NCI-H1105 (cell line): Measurements from ENCODE around the gene SH2B2.
"Not testable (repeated sequence)": the region's sequence is repeated elsewhere in the genome, so short reads cannot be mapped to it uniquely, and the experiment has no call there.

Experiments
- DNase-seq: peaks from one replicate; lab custom pipeline; 2025; lab: John Stamatoyannopoulos, UW

SH2B2 gene

DNA sequence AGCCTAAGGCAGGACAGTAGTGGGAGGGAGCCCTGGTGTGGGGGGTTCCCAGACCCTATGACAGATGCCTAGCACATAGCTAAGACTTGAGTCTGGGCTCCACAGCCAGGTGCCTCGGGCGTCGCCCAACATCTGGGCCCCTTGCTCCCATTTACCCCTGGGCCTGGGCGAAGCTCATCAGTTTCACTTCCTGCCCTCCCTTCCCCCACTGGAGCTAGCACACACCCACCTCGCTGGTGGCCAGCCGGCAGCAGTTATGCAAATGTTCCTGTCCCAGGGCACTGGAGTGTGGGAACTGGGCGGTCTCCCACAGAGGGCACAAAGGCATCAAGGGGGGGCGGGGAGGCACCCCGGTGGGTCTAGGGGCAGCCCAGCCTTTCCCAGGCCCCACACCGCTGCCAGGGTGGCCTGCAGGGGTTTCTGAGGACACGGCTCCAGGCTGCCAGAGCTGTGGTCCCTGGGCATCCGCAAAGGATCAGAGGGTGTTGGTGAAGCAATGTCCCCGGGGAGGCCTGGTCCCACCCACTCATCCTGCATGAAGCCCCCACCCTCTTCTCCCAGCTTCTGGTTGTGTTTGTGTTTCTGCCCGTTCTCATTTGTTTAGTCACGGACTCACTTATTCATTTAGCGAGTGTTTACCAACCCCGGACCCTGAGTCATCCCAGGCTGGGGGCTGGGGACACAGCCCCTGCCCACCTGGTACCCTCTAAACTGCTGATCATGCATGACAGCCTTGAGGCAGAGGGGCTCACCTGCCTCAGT is 20.4 kb downstream of the SH2B2 start:
- DNase-seq: no peak

DNA sequence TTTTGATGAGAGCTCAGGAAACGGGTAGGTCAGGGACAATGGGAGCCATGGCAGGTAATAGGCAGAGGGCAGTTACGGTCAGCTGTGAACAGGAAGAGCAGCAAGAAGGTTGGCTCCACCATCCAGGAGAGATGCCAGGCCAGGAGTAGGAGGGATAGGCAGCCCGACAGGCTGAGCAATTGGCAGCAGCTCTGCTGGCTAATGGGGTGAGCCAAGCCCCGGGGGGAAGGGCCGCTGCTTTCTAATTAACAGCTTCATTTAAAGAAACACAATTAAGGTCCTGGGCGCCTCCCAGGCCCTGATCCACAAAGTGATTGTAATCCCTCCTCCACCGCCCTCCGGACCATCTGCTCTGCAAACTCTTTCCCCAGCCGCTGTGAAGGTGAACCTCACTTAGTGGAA is 23.7 kb downstream of the SH2B2 start:
- DNase-seq: no peak

DNA sequence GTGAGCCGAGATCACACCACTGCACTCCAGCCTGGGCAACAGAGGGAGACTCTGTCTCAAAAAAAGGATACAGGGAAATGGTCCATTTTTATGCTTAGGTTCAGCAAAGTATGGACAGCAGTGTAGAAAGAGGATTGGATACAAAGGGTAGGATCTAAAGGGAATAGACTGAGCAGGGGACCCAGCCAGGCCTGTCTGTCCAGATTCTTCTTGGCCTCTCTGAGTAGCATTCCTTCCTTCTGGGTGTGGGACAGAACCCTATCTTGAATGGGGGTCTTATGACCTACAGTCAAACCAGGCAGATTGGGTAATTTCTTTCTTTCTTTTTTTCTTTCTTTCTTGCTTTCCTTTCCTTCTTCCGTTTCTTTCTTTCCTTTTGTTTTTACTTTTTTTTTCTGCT is 25.6 kb downstream of the SH2B2 start:
- DNase-seq: no peak

DNA sequence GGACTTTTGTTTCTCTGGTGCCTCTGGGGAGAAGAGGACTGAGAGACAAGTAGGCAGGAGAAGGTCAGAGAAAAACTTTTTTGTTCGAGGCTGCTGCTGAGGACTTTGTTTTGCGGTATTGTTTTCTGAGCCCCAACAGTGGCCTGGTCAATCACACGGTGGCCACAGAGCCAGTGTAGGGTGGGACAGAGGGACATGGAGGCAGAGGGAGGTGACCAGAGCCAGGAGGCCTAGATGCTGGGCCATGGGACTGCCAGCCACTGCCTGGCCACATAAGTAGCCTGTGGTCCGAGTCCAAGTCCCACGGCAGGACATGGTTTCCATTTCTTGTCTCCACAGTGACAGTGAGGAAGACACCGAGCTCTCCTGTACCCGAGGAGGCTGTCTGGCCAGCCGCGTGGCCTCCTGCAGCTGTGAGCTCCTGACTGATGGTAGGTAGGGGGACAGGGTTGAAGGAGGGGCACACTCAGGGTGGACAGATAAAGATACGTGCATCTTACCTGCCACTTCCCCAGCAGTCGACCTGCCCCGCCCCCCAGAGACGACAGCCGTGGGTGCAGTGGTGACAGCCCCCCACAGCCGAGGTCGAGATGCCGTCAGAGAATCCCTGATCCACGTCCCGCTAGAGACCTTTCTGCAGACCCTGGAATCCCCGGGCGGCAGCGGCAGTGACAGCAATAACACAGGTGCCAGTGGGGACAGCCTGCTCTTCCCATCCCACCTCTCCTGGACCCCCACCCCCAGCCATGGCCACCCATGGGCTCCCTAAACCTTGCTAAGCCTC is 27.5 kb downstream of the SH2B2 start:
- DNase-seq: no peak

DNA sequence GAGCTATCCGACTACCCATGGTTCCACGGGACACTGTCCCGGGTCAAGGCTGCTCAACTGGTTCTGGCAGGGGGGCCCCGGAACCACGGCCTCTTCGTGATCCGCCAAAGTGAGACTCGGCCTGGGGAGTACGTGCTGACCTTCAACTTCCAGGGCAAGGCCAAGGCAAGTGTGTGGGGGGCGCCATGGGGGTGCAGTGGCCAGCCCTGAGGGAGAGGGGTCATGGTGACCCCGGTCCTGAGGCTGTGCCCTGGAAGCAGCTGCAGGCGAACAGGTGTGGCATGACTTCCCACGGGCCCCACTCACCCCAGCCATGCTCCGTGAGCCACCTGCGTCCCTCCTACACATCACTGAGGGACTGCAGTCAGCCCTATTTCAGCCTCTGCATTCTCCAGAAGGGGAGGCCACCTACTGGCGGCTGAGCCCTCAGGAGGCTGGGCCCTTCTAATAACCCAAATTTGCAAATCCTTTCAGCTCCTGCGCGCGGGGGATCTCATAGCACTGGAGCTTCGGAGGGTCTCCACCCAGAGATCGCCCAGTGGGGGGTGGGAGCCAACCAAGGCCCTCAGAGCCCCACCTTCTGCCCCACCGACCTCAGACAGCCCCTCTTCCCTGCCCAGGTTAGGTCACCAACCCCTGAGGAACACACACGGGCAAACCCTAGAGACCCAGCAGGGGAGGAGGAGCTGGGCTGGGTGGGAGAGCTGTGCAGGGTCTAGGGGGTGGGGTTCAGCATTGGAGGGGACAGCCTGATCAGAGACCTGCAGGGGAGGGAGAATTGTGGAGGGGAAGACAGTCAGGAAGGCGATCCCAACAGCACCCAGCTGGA is 30.8 kb downstream of the SH2B2 start:
- no peak for DNase-seq

DNA sequence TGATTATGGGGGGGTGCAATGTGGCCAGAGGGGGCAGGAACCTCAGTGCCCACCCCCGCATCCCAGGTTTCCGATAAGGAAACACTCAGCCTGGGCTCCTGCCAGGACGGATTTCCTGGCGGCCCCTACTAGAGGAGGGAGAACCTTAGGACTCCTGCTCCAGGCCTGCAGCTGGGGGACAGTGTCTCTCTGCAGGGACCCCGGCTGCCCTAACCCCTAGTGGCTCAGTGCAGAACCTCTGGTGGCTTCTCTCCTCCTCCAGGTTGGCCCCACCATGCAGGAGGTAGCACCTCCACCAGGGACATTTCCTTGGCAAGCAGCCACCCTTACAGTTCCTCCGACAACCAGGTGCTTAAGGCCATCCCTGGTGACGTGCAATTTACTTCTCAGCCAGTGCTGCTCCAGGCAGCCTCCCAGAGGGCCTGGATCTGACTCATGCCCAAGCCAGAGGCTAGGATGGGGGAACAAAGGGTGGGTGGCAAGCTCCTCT is 31.9 kb downstream of the SH2B2 start:
- no peak for DNase-seq

DNA sequence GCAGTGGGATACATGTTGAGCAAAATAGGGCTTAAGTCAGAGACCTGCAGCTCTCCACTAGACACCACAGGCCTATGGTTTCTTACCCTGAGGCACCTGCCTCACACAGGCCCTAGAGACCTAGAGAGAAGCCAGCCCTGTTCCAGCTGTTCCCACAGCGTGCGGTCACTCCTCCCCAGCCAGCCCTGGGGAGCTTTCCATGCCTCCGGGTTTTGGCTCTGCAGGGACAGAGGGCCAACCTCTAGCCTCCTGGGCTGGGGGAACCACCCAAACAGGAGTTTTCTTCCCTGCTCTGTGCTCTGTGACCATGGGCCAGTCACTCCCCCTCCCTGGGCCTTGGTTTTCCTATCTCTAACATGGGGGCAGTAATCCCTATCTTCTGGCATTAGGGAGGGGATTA is 33.0 kb downstream of the SH2B2 start:
- no peak for DNase-seq

DNA sequence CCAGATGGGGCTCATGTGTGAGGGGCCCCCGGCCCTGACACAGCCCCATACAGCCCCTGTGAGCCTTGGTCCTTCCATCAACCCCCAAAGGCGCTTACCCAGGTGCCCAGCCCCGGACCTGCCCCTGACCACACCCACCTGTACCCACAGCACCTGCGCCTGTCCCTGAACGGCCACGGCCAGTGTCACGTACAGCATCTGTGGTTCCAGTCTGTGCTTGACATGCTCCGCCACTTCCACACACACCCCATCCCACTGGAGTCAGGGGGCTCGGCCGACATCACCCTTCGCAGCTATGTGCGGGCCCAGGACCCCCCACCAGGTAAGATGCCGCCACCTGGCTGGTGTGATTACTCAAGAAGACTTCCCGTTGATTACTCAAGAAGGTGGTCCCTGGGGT is 33.5 kb downstream of the SH2B2 start:
- DNase-seq: no peak

DNA sequence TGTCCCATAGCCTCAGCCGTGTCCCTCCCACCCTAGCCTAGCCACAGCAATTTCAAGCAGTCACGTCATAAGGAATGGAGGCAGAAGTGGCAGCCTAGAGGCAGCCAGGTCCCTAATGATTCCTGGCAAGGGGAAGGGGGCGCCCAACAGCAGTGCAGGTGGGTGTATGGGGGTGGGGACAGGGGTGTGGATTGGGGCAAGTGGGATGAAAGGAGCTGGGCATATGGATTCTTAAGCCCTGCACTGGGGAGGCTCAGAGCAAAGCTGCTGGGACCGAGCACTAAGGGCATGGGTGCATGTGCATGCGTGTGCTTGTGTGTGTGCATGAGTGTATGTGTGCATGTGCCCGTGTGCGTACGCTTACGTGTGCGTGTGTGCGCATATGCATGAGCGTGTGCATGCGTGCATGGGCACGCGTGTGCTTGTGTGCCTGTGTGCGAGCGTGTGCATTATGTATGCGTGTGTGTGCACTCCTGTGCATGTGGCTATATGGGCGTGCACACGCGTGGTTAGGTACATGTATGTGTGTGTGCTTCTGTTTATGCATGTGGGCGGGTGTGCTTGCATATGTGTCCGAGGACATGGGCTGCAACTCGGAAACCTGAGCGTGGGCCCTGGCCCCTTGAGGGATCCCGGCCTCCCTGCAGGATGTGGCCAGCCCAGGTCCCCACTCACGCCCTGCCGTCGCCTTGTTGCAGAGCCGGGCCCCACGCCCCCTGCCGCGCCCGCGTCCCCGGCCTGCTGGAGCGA is 34.1 kb downstream of the SH2B2 start:
- DNase-seq: no peak

DNA sequence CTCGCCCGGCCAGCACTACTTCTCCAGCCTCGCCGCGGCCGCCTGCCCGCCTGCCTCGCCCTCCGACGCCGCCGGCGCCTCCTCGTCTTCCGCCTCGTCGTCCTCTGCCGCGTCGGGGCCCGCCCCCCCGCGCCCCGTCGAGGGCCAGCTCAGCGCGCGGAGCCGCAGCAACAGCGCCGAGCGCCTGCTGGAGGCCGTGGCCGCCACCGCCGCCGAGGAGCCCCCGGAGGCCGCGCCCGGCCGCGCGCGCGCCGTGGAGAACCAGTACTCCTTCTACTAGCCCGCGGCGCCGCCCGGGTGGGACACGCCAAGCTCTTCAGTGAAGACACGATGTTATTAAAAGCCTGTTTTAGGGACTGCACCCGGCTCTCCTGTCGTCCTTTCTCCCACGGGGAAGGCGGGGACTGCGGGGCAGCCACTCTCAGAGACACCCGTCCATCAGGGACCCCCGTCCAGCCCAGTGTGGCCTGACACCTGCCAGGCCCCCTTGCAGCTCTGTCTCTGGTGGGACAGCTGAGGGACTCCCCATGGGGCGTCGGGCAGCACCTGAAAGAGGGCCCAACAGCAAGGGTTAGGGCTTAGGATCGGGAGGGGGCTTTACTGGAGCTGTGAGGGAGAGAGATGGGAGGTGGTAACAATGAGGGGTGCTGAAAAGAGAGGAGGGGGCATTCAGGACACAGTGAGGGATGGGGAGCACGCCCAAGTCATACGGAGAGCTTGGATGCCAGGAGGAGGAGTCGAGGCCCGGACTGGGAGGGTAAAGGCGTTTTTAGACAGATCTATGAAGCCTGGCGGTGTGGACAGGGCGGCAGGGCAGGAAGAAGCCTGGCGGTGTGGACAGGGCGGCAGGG is 34.9 kb downstream of the SH2B2 start:
- no peak for DNase-seq

DNA sequence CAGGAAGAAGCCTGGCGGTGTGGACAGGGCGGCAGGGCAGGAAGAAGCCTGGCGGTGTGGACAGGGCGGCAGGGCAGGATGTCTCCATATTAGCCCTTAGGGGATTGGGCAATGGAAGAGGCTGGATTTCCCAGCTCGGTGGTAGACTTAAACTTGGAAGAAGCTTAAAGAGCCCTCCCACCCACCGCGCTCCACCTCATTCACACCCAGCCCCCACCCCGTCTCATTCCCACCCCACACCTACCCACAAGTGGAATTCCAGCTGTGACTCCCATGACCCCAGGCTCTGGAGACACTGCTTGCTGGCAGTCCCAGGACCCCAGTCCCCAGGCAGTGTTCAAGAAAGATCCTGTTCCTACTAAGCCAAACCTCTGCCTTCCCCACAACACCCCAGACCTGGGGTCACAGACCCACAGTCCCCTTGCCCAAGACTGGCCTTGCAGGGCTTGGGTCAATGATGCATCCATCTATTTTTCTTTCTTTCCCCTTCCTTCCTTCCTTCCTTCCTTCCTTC is 35.6 kb downstream of the SH2B2 start:
- no peak for DNase-seq

DNA sequence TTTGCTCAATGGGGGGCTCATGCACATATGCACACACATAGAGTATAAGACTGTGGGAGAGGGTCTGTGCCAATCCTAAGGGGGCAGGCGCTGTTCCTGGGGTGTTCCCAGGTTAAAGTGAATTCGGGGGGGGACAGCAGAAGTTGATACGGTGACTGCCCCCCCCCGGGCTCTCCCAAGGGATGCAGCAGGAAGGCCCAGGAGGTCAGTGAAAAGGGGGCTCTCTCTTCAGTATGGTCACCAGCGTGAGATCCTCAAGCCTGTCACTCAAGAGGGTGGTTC is 37.2 kb downstream of the SH2B2 start:
- DNase-seq: no peak

DNA sequence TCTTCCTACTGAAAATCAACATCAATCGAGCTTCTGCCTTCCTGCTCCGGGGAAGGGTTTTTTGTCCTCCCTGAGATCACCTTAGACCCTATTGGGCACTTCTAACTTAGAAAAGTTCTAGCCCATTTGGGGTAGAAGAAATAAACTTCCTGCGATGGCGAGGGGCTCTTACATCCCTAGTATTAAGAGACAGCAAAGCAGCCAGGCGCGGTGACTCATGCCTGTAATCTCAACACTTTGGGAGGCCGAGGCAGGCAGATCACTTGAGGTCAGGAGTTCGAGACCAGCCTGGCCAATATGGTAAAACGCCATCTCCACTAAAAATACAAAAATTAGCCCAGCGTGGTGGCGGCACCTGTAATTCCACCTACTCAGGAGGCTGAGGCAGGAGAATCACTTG is 38.4 kb downstream of the SH2B2 start:
- DNase-seq: not testable (repeated sequence)

DNA sequence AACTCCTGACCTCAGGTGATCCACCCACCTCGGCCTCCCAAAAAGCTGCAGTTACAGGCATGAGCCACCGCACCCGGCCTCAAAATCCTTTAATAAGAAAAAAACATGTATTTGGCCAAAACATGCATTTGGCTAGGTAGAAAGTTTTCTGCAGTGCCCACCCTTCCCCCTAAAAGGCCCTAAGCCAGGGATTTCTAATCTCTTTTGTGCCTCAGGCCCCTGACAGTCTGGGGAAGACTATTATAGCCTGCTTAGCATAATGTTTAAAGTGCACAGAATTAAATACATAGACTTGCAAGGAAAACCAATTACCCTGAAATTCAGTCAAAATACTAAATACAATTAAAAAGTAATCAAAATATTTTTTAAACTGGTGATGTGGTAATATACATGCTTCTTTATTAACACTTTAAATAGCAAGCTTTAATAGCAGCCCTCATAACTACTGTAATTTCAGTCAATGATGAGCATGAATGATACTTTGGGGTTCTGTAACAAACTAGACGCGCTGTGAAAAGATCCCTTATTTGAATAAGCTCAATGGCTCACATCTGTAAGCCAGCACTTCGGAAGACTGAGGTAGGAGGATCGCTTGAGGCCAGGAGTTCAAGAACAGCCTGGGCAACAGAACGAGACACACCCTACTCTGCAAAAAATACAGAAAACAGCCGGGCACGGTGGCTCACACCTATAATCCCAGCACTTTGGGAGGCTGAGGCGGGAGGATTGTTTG is 39.7 kb downstream of the SH2B2 start:
- DNase-seq: no peak

DNA sequence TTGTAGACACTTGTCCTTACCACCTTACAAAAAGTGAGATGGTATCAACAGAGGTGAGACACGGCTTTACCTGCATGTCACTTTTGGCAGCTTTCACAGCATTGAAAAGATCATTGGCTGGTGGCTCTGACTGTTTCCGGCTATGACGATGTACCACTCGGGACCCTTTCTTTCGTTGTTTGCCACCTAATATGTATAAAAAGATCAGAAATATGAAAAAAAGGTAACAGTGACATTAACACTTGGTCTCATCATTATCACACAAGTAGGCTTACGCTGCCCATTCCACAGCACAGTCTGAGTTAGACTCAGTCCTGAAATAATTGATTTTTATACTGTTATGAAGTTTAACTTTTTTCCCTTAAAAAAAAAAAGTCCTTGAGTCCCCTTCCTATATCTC is 40.5 kb downstream of the SH2B2 start:
- not testable (repeated sequence) for DNase-seq

DNA sequence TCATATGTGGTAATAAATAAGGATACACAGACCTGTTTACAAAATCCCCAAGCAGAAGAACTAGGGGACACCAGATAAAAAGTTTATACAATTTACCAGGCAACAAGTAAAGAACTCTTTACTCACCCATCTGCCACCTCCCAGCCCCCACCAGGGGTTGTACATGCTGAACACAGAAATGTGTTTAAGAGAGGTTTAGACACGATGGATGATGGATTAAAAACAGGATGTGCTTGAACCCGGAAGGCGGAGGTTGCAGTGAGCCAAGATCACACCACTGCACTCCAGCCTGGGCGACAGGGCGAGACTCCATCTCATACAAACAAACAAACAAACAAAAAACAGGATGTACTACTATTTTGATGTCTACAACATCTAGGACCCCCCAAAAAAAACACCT is 42.2 kb downstream of the SH2B2 start:
- DNase-seq: not testable (repeated sequence)

DNA sequence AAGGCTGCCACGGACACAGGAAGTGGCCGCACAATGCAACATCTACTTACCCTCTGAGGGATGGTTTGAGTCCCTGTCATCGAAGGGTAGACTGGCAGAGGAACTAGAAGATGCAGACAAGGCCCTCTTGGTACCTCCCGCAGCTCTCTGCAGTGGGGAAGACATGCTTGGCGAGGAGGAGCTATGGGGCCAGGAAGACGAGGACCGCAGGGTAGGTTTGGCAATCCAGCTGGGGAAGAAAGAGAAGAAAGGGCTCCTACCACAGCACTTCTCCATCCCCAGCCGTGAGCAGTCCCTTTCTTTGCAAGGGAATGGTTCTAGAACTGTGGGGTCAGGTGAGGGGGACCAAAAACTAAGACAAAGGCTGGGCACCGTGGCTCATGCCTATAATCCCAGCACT is 42.7 kb downstream of the SH2B2 start:
- not testable (repeated sequence) for DNase-seq

DNA sequence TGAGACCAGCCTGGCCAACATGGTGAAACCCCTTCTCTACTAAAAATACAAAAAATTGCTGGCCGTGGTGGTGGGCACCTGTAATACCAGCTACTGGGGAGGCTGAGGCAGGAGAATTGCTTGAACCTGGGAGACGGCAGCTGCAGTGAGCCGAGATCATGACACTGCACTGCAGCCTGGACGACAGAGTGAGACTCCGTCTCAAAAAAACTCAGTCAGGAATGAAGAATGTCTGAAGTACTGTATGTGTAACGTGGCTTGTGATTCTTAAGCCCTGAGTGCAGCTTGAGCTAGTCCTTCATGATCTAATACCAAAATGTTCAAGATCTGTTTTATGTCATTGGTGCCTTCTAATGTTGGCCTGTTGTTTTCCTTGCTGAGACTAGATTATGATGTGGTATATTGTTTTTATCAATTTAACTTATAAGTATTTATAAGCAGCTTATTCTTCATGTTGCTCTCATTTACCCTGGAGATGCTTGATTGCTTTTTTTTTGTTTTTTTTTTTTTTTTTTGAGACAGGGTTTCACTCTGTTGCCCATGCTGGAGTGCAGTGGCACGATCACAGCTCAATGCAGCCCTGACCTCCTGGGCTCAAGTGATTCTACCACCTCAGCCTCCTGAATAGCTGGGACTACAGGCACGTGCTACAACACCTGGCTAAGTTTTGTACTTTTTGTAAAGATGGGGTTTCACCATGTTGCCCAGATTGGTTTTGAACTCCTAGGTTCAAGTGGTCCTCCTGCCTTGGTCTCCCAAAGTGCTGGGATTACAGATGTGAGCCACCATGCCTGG is 44.2 kb downstream of the SH2B2 start:
- not testable (repeated sequence) for DNase-seq

DNA sequence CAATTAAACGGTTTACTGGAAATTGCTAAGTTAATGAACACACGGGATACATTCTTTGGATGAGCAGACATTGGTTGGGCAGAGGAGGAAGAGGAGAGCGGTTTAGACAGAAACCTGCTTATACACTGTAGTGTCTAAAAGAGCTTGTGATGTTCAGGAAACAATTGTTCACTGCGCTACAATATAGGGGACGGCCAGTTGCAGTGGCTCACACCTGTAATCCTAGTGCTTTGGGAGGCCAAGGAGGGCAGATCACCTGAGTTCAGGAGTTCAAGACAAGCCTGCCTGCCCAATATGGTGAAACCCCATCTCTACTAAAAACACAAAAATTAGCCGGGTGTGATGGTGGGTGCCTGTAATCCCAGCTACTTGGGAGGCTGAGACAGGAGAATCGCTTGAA is 48.9 kb downstream of the SH2B2 start:
- DNase-seq: not testable (repeated sequence)
